GM12865 (cell line): Measurements from ENCODE around the gene FCSK.

Experiments
- DNase-seq: peaks from one replicate; pipeline ENCODE4 v3.0.0; 2010; ENCODE audit warnings: low read depth
- H3K4me3 ChIP-seq: 2 replicates; pipeline ENCODE4 v1.5.1; 2011; ENCODE audit warnings: mild to moderate bottlenecking, low read depth, low read length, control low read depth
- TF ChIP-seq, protein P1 (sequence below): IDR thresholded peaks from 2 replicates; pipeline ENCODE4 v1.5.1; 2011; ENCODE audit warnings: low read length, control low read depth, low read depth, inconsistent platforms; ENCODE audit not compliant: insufficient read depth; ENCODE audit errors: missing control alignments

The FCSK gene

DNA sequence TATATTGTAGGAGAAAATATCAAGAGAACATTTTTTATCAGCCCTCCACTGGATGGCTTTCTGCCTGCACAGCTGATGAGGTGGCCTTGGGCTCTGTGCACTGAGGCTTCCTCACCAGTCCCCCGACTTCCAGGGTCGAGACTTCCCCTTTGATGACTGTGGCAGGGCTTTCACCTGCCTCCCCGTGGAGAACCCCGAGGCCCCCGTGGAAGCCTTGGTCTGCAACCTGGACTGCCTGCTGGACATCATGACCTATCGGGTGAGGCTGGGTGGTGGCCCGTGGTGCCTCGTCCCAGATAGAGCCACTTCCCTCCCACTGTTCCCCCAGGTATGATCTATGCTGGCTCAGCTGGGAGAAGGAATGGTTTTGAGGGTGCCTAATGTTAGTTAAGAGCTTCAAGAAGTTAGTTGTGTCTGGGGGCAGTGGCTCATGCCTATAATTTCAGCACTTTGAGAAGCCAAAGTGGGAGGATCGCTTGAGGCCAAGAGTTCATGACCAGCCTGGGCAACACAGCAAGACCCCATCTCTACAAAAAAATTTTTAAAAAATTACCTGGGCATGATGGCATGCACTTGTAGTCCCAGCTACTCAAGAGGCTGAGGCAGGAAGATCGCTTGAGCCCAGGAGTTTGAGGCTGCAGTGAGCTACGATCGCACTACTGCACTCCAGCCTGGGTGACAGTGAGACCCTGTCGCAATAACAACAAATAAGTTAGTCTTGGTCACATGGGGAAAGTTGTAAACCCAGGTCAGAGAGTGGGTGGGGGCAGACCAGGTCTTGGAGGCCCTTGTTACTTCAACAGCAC, 11.8 kb downstream of the FCSK start:
- no peak for DNase-seq
- TF ChIP-seq, protein P1, sequence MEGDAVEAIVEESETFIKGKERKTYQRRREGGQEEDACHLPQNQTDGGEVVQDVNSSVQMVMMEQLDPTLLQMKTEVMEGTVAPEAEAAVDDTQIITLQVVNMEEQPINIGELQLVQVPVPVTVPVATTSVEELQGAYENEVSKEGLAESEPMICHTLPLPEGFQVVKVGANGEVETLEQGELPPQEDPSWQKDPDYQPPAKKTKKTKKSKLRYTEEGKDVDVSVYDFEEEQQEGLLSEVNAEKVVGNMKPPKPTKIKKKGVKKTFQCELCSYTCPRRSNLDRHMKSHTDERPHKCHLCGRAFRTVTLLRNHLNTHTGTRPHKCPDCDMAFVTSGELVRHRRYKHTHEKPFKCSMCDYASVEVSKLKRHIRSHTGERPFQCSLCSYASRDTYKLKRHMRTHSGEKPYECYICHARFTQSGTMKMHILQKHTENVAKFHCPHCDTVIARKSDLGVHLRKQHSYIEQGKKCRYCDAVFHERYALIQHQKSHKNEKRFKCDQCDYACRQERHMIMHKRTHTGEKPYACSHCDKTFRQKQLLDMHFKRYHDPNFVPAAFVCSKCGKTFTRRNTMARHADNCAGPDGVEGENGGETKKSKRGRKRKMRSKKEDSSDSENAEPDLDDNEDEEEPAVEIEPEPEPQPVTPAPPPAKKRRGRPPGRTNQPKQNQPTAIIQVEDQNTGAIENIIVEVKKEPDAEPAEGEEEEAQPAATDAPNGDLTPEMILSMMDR = no peak
- H3K4me3 ChIP-seq = no peak overlapping the region

DNA sequence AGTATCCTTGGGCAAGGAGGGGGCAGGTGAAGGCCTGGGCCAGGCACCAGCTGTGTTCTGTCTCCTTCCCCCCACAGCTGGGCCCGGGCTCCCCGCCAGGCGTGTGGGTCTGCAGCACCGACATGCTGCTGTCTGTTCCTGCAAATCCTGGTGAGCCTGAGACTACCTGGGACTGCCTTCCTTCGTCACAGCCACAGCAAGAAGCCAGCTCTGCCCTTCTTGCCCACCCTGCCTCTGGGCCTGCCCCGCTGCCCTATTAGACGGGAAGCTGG, 12.3 kb downstream of the FCSK start:
- H3K4me3 ChIP-seq = no peak overlapping the region
- TF ChIP-seq, protein P1 = no peak
- DNase-seq = no peak

DNA sequence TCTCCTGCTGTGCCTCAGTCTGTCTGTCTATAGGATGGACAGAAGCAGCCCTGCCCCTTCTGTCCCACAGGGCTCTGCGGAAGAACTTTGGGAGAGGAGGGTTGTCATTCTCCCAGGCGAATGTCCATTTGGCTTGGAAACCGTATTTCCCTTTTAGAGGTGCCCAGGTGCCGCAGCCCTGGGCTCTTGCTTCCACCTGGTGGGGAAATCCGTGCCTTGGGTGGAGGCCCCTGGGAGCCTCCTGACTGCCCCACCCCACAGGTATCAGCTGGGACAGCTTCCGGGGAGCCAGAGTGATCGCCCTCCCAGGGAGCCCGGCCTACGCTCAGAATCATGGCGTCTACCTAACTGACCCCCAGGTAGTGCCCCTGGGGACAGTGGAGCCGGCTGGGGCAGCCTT, 12.7 kb downstream of the FCSK start:
- H3K4me3 ChIP-seq = no peak overlapping the region
- no peak for DNase-seq
- TF ChIP-seq, protein P1 = no peak

DNA sequence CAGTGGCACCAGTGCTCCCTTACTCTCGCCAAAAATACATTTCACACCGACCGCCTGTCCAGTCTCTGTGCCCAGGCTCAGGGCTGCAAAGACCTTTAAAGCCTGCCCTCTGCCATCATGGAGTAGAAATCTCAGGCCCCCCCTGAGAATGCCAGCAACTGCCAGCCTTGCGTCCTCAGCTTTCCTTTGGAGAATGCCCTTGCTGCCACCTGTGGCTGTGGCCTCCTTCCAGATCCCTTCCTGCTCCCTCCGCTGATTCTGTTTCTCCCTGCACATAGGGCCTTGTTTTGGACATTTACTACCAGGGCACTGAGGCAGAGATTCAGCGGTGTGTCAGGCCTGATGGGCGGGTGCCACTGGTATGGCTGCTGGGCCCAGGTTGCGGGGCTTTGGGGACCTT, 13.2 kb downstream of the FCSK start:
- DNase-seq = no peak
- no peak overlapping the region for H3K4me3 ChIP-seq
- TF ChIP-seq, protein P1 = no peak

DNA sequence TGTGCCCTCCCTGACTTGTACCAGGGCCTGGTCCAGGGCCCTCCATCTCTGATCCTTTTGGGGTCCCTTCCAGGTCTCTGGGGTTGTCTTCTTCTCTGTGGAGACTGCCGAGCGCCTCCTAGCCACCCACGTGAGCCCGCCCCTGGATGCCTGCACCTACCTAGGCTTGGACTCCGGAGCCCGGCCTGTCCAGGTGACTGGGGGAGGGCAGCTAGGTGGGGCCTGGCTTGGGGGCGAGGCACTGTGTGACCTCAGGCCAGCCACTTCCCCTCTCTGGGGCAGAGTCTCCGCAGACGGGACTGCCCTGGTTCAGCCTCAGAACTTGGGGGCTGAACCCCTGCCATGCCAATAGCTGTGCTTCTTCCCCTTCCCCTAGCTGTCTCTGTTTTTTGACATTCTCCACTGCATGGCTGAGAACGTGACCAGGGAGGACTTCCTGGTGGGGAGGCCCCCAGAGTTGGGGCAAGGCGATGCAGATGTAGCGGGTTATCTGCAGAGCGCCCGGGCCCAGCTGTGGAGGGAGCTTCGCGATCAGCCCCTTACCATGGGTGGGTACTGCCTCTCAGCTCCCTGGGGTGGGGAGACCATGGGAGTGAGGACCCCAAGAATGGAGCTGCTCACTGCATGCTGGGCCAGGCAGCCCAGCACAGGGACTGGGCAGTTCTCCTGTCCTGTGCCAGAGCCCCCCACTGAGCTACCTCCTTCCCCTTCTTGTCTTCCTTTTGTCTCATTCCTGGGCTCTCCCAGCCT, 14.6 kb downstream of the FCSK start:
- no peak overlapping the region for H3K4me3 ChIP-seq
- no peak for DNase-seq
- TF ChIP-seq, protein P1 = no peak

DNA sequence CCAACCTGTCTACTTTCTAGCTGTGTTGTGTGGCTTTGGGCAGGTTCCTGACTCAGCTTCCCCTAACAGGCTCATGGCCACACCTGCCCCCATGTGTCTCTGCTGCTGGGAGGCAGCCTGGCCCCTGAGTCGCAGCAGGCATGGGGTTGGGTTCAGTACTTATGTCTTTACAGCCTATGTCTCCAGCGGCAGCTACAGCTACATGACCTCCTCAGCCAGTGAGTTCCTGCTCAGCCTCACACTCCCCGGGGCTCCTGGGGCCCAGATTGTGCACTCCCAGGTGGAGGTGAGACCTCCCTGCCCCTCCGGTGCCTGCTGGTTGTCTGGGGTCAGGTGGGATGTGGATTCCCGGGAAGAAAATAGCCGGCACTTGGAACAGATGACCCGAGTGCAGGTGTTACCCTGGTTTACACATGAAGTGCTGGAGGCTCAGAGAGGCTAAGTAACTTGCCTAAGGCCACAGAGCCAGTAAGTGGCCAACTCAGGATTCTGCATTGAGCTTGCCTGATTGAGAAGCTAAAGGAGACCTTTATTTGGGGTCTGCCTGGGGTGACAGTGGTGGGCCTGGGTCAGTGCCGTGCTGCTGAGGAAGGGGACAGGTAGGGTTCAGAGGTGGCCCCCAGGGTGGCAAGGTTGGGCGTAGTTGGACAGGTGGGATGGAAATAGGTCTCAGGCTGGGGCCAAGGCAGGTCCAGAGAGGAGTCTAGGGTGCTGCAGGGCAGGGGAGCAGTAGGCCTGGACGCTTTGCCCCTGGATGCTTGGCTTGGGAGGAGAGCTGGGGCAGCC, 15.9 kb downstream of the FCSK start:
- DNase-seq = no peak
- no peak overlapping the region for H3K4me3 ChIP-seq
- TF ChIP-seq, protein P1 = no peak
